ENCODE data around the gene WNT7B.

Gene WNT7B

GRCh38 chr22:45946805-45947600 lies 30.0 kb downstream of the WNT7B start:
- H3K36me3 ChIP-seq: no peaks in the 10 kb centered on the region
- peak overlapping the region; percentile 1; the same call in 1 of the 2 replicates for H3K27ac ChIP-seq
- H3K4me1 ChIP-seq: peaks cover 54% of the 10 kb centered on the region
- no peak overlapping the region for H3K4me3 ChIP-seq
- peaks cover 13% of the 10 kb centered on the region for H3K27me3 ChIP-seq
- H3K4me2 ChIP-seq: peak overlapping the region; percentile 79
- peaks cover 60% of the 10 kb centered on the region for H4K20me1 ChIP-seq
- TF ChIP-seq Cebpa-rat (IDR thresholded peaks at IDR 0.05): no peak
- no peak overlapping the region for H3K9ac ChIP-seq
- H3K9me3 ChIP-seq: no peaks in the 10 kb centered on the region

- Histone ChIP-seq H3K36me3 (no peaks in the 10 kb centered on the region), H4K20me1 (peaks cover 60% of the 10 kb centered on the region), H3K9ac (no peak overlapping the region), H3K4me2 (peak overlapping the region; percentile 79; the same call in 1 of the 2 replicates), H3K4me1 (peaks cover 52% of the 10 kb centered on the region), H3K9me3 (no peaks in the 10 kb centered on the region), H3K4me3 (no peak overlapping the region), H3K27ac (no peak overlapping the region), H3K27me3 (0 out of 2 replicates have a peak, but pooled peaks cover 8% of the 10 kb centered on the region)
- TF ChIP-seq Cebpa-rat (IDR thresholded peaks at IDR 0.05): no peak
These were observed 31.3 kb downstream of the WNT7B start for GRCh38 chr22:45945621-45946106.

- no peak overlapping the region for H3K4me2 ChIP-seq
- peaks cover 41% of the 10 kb centered on the region for H4K20me1 ChIP-seq
- no peak overlapping the region for H3K27ac ChIP-seq
- H3K4me1 ChIP-seq: peaks cover 25% of the 10 kb centered on the region
- TF ChIP-seq Cebpa-rat (IDR thresholded peaks at IDR 0.05): no peak
- H3K27me3 ChIP-seq: 0 out of 2 replicates have a peak, but pooled peaks cover 10% of the 10 kb centered on the region
- no peak overlapping the region for H3K9ac ChIP-seq
- H3K36me3 ChIP-seq: no peaks in the 10 kb centered on the region
- H3K9me3 ChIP-seq: no peaks in the 10 kb centered on the region
- no peak overlapping the region for H3K4me3 ChIP-seq
These were observed 34.0 kb downstream of the WNT7B start for GRCh38 chr22:45942787-45943493.

- Histone ChIP-seq H3K4me3 (no peak overlapping the region), H3K27me3 (0 out of 2 replicates have a peak, but pooled peaks cover 10% of the 10 kb centered on the region), H3K9me3 (no peaks in the 10 kb centered on the region), H3K27ac (no peak overlapping the region), H3K4me1 (peaks cover 19% of the 10 kb centered on the region), H4K20me1 (peaks cover 35% of the 10 kb centered on the region), H3K9ac (no peak overlapping the region), H3K36me3 (no peaks in the 10 kb centered on the region), H3K4me2 (no peak overlapping the region)
- no peak for TF ChIP-seq Cebpa-rat (IDR thresholded peaks at IDR 0.05)
These were observed 34.6 kb downstream of the WNT7B start for GRCh38 chr22:45942344-45942743.

- Histone ChIP-seq H3K36me3 (no peaks in the 10 kb centered on the region), H3K9ac (no peak overlapping the region), H3K4me3 (no peak overlapping the region), H3K27ac (no peak overlapping the region), H3K27me3 (0 out of 2 replicates have a peak, but pooled peaks cover 11% of the 10 kb centered on the region), H3K4me1 (peaks cover 13% of the 10 kb centered on the region), H3K9me3 (no peaks in the 10 kb centered on the region), H4K20me1 (peaks cover 16% of the 10 kb centered on the region; the same call in 1 of the 2 replicates), H3K4me2 (no peak overlapping the region)
- no peak for TF ChIP-seq Cebpa-rat (IDR thresholded peaks at IDR 0.05)
These were observed 38.0 kb downstream of the WNT7B start for GRCh38 chr22:45938913-45939312.

GRCh38 chr22:45937960-45938359 lies 39.0 kb downstream of the WNT7B start:
- Histone ChIP-seq H3K27me3 (peaks cover 16% of the 10 kb centered on the region; the same call in 1 of the 2 replicates), H3K4me2 (no peak overlapping the region), H3K9ac (no peak overlapping the region), H3K27ac (no peak overlapping the region), H4K20me1 (peaks cover 19% of the 10 kb centered on the region; the same call in 1 of the 2 replicates), H3K36me3 (no peaks in the 10 kb centered on the region), H3K9me3 (no peaks in the 10 kb centered on the region), H3K4me1 (peaks cover 22% of the 10 kb centered on the region), H3K4me3 (no peak overlapping the region)
- TF ChIP-seq Cebpa-rat (IDR thresholded peaks at IDR 0.05): no peak

GRCh38 chr22:45935573-45935972 lies 41.4 kb downstream of the WNT7B start:
- no peak for TF ChIP-seq Cebpa-rat (IDR thresholded peaks at IDR 0.05)
- H3K4me1 ChIP-seq: peaks cover 46% of the 10 kb centered on the region
- H3K27me3 ChIP-seq: peaks cover 34% of the 10 kb centered on the region
- H3K36me3 ChIP-seq: no peaks in the 10 kb centered on the region
- peak overlapping the region; percentile 56 for H3K4me2 ChIP-seq
- no peak overlapping the region for H3K9ac ChIP-seq
- peaks cover 28% of the 10 kb centered on the region; the same call in 1 of the 2 replicates for H4K20me1 ChIP-seq
- no peak overlapping the region for H3K4me3 ChIP-seq
- H3K9me3 ChIP-seq: no peaks in the 10 kb centered on the region
- no peak overlapping the region for H3K27ac ChIP-seq

GRCh38 chr22:45934659-45935341 lies 42.2 kb downstream of the WNT7B start:
- TF ChIP-seq Cebpa-rat (IDR thresholded peaks at IDR 0.05): no peak
- no peak overlapping the region for H3K4me3 ChIP-seq
- H3K36me3 ChIP-seq: no peaks in the 10 kb centered on the region
- peaks cover 28% of the 10 kb centered on the region; the same call in 1 of the 2 replicates for H4K20me1 ChIP-seq
- H3K4me2 ChIP-seq: peak overlapping the region; percentile 56
- no peak overlapping the region for H3K27ac ChIP-seq
- H3K9ac ChIP-seq: no peak overlapping the region
- peaks cover 37% of the 10 kb centered on the region for H3K27me3 ChIP-seq
- peaks cover 53% of the 10 kb centered on the region for H3K4me1 ChIP-seq
- H3K9me3 ChIP-seq: no peaks in the 10 kb centered on the region

- TF ChIP-seq Cebpa-rat (IDR thresholded peaks at IDR 0.05): no peak
- Histone ChIP-seq H3K9me3 (no peaks in the 10 kb centered on the region), H3K4me2 (no peak overlapping the region), H3K27me3 (peaks cover 37% of the 10 kb centered on the region), H4K20me1 (peaks cover 28% of the 10 kb centered on the region; the same call in 1 of the 2 replicates), H3K4me1 (peaks cover 53% of the 10 kb centered on the region), H3K27ac (no peak overlapping the region), H3K36me3 (no peaks in the 10 kb centered on the region), H3K9ac (no peak overlapping the region), H3K4me3 (no peak overlapping the region)
These were observed 42.8 kb downstream of the WNT7B start for GRCh38 chr22:45934168-45934564.

All from BLaER1 (cell line).